Measurements from ENCODE around the gene ELANE.

GRCh38 chr19:824885-825284 lies 27.2 kb upstream of the ELANE start:
- no peak for TF ChIP-seq CTCF (IDR thresholded peaks at IDR 0.05; ENCODE audit: low read length)
- no peak for TF ChIP-seq EZH2 (IDR thresholded peaks at IDR 0.05; ENCODE audit: borderline replicate concordance, low read length)
